ENCODE measurements around the gene CCNY.

GRCh38 chr10:35576730-35577129, 240.4 kb downstream of the CCNY start:
- TF ChIP-seq, protein P1, sequence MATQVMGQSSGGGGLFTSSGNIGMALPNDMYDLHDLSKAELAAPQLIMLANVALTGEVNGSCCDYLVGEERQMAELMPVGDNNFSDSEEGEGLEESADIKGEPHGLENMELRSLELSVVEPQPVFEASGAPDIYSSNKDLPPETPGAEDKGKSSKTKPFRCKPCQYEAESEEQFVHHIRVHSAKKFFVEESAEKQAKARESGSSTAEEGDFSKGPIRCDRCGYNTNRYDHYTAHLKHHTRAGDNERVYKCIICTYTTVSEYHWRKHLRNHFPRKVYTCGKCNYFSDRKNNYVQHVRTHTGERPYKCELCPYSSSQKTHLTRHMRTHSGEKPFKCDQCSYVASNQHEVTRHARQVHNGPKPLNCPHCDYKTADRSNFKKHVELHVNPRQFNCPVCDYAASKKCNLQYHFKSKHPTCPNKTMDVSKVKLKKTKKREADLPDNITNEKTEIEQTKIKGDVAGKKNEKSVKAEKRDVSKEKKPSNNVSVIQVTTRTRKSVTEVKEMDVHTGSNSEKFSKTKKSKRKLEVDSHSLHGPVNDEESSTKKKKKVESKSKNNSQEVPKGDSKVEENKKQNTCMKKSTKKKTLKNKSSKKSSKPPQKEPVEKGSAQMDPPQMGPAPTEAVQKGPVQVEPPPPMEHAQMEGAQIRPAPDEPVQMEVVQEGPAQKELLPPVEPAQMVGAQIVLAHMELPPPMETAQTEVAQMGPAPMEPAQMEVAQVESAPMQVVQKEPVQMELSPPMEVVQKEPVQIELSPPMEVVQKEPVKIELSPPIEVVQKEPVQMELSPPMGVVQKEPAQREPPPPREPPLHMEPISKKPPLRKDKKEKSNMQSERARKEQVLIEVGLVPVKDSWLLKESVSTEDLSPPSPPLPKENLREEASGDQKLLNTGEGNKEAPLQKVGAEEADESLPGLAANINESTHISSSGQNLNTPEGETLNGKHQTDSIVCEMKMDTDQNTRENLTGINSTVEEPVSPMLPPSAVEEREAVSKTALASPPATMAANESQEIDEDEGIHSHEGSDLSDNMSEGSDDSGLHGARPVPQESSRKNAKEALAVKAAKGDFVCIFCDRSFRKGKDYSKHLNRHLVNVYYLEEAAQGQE (IDR thresholded peaks at IDR 0.05; ENCODE audit: insufficient read depth in 1 of 2, low read depth in 2 of 2, low read length in 2 of 2) = no peak
- TF ChIP-seq TAF1 (IDR thresholded peaks at IDR 0.05; ENCODE audit: borderline replicate concordance, insufficient read depth, low read length) = no peak
- no peak for TF ChIP-seq POLR2AphosphoS5 (IDR thresholded peaks at IDR 0.05; ENCODE audit: low read depth, low read length)
- TF ChIP-seq SIN3A (IDR thresholded peaks at IDR 0.05; ENCODE audit: borderline replicate concordance, insufficient read depth, low read length) = no peak
